ENCODE measurements around the gene PHACTR1.

Gene PHACTR1

DNA sequence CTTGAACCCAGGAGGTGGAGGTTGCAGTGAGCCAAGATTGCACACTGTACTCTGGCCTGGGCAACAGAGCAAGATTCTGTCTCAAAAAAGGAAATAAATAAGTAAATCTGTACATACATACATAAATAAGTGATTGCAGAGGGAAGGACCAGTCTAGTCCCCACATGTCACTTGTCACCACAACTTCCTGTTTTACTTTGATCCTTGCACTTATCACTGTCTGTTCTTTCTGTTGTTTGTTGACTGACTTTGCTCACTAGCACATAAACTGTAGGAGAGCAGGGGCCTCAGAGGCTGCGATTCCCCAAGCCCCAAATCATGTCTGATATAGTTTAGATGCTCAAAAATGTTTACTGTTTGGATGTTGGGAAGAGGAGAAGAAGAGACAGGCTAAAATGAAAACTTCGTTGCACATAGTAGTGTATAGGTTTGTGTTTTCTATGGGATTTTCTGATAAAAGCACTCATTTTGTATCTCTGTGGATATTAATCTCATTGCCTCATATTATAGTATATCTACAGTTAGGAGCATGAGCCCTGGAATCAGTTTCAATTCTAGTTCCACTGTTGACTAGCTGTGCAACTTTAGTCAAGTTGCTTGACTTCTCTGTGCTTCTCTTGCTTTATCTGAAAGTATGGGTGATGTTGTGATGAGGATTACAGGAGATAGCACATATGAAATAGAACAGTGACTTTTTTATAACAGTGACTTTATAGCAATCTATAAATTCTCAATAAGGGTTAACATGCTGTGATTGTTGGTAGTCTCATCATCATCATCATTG, 446.8 kb downstream of the PHACTR1 start:
- Histone ChIP-seq H2BK12ac (ENCODE audit: low read length) (no peak overlapping the region), H4K91ac (ENCODE audit: low read depth, low read length, poor library complexity) (no peak overlapping the region), H3K23ac (ENCODE audit: low read depth, low read length, poor library complexity) (no peak overlapping the region), H3K4ac (ENCODE audit: low read length) (no peak overlapping the region), H3K18ac (ENCODE audit: low read length) (no peak overlapping the region), H3K14ac (ENCODE audit: low read length) (no peak overlapping the region), H2AFZ (ENCODE audit: low read length) (no peak overlapping the region), H3K4me1 (ENCODE audit: control insufficient read depth in 2 of 2, insufficient read depth in 1 of 2, low read depth in 1 of 2, low read length in 2 of 2) (peaks cover 0 to 1% of the 10 kb centered on the region in 2 donors), H3K27me3 (ENCODE audit: control insufficient read depth in 3 of 3, insufficient read depth in 3 of 3, low read depth in 1 of 3, low read length in 3 of 3) (peaks cover 0 to 5% (median 0%) of the 10 kb centered on the region in 3 experiments), H2BK120ac (ENCODE audit: low read depth, low read length) (no peak overlapping the region), H2BK15ac (ENCODE audit: low read length) (no peak overlapping the region), H3K27ac (replicated peaks; ENCODE audit: low read length) (no peak overlapping the region), H2BK5ac (ENCODE audit: low read length) (no peak overlapping the region), H3K36me3 (replicated peaks in 1 of 2; ENCODE audit: control insufficient read depth in 2 of 2, insufficient read depth in 2 of 2, low read length in 2 of 2) (no peaks in the 10 kb centered on the region), H3K79me1 (ENCODE audit: low read depth, low read length) (no peaks in the 10 kb centered on the region), H3K9ac (ENCODE audit: low read depth, low read length, poor library complexity) (no peak overlapping the region), H3K4me2 (ENCODE audit: insufficient read depth, low read length, poor library complexity, severe bottlenecking) (no peak overlapping the region), H2AK5ac (ENCODE audit: low read depth, low read length) (no peak overlapping the region), H3K4me3 (ENCODE audit: low read length in 2 of 2) (no peak overlapping the region), H3K9me3 (replicated peaks in 1 of 2; ENCODE audit: control insufficient read depth in 2 of 2, insufficient read depth in 1 of 2, low read depth in 1 of 2, low read length in 2 of 2) (no peaks in the 10 kb centered on the region), H4K8ac (ENCODE audit: low read depth, low read length) (no peak overlapping the region)
- no CpG with 5 or more reads among the region's 2 CpGs for WGBS, 2 donors (ENCODE audit: extremely low coverage in 2 of 2, insufficient read length in 2 of 2, insufficient replicate concordance in 1 of 2)
- no peak for DNase-seq (ENCODE audit: low spot score)

DNA sequence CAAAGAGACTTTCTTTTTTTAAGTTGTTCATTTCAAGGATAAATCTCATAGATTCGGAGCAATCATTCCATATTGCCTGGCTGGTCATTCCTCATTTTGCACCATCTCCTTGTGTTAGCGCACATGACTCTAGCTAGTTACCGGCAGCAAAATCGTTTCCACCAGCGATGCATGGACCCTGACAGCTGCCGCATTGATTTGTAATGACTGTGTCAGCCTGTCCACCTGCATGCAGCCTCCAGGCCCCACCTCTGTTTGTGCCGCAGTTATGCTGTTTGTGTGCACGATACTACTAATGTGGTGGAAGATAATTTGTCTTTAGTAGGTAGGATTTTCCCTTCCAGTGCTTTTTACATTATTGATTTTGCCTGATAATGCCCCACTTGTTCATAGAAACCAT, 447.7 kb downstream of the PHACTR1 start:
- no peaks in the 10 kb centered on the region for H3K36me3 ChIP-seq (replicated peaks in 1 of 2; ENCODE audit: control insufficient read depth in 2 of 2, insufficient read depth in 2 of 2, low read length in 2 of 2)
- H2AFZ ChIP-seq (ENCODE audit: low read length), result no peak overlapping the region
- no peak overlapping the region for H2BK12ac ChIP-seq (ENCODE audit: low read length)
- no peak overlapping the region for H3K14ac ChIP-seq (ENCODE audit: low read length)
- no peak overlapping the region for H3K27ac ChIP-seq (replicated peaks; ENCODE audit: low read length)
- no peak overlapping the region for H2AK5ac ChIP-seq (ENCODE audit: low read depth, low read length)
- H3K18ac ChIP-seq (ENCODE audit: low read length), result no peak overlapping the region
- H2BK5ac ChIP-seq (ENCODE audit: low read length), result no peak overlapping the region
- H3K9ac ChIP-seq (ENCODE audit: low read depth, low read length, poor library complexity), result no peak overlapping the region
- H3K9me3 ChIP-seq (replicated peaks in 1 of 2; ENCODE audit: control insufficient read depth in 2 of 2, insufficient read depth in 1 of 2, low read depth in 1 of 2, low read length in 2 of 2), result no peaks in the 10 kb centered on the region
- H3K79me1 ChIP-seq (ENCODE audit: low read depth, low read length), result no peaks in the 10 kb centered on the region
- no peak overlapping the region for H4K8ac ChIP-seq (ENCODE audit: low read depth, low read length)
- H3K4me2 ChIP-seq (ENCODE audit: insufficient read depth, low read length, poor library complexity, severe bottlenecking), result no peak overlapping the region
- H3K23ac ChIP-seq (ENCODE audit: low read depth, low read length, poor library complexity), result no peak overlapping the region
- peaks cover 0 to 1% of the 10 kb centered on the region in 2 donors for H3K4me1 ChIP-seq (ENCODE audit: control insufficient read depth in 2 of 2, insufficient read depth in 1 of 2, low read depth in 1 of 2, low read length in 2 of 2)
- H2BK15ac ChIP-seq (ENCODE audit: low read length), result no peak overlapping the region
- peaks cover 0 to 5% (median 0%) of the 10 kb centered on the region in 3 experiments for H3K27me3 ChIP-seq (ENCODE audit: control insufficient read depth in 3 of 3, insufficient read depth in 3 of 3, low read depth in 1 of 3, low read length in 3 of 3)
- no peak overlapping the region for H3K4me3 ChIP-seq (ENCODE audit: low read length in 2 of 2)
- no peak overlapping the region for H2BK120ac ChIP-seq (ENCODE audit: low read depth, low read length)
- H4K91ac ChIP-seq (ENCODE audit: low read depth, low read length, poor library complexity), result no peak overlapping the region
- no peak overlapping the region for H3K4ac ChIP-seq (ENCODE audit: low read length)
- WGBS, 2 donors (ENCODE audit: extremely low coverage in 2 of 2, insufficient read length in 2 of 2, insufficient replicate concordance in 1 of 2), result no CpG with 5 or more reads among the region's 8 CpGs
- no peak for DNase-seq (ENCODE audit: low spot score)

DNA sequence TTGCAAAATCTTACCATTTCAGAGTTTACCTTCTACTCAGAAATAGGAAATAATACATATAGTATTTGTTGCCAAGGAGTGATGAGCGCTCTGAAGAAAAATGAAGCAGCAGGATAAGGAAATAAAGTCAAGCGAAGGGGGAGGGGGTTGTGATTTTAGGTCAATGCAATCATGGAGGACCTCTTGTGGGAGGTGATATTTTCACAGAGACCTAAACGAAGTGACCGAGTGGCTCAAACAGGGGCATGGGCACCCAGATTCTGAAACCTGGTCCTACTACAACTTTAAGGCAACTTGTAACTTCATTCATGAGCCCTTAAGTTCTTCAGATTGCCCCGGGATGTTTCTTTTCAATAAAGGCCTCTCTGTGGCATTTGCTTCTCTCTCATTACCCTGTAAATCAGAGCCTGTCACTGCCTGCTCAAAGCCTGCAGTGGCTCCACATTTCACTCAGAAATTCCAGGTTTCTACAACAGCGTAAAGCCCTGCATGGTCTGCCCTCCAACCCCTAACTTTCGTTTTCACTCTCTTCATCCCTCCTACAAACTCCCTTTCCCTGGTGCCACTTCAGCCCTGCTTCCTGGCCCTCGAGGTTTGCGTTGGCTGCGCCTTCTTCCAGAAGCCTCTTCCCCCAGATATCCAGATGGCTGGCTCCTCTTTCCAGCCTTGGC, 449.1 kb downstream of the PHACTR1 start:
- no CpG with 5 or more reads among the region's 10 CpGs for WGBS, 2 donors (ENCODE audit: extremely low coverage in 2 of 2, insufficient read length in 2 of 2, insufficient replicate concordance in 1 of 2)

DNA sequence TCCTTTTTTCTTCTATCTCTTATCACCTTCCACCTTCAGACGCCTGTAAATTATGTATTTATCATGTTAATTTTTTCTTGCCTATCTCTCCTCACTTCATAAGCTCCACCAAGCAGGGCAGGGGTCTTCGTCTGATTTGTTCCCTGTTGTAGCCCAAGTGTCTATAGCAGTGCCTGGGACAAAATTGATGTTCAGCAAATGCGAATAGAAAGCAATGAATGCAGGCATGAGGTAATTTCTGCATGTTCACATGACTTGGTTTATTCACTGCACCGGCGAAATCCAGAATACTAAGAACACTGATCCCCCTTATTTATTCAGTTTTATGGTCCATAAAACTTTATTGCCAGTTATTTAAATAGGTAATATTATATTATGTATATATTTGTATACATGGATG, 449.7 kb downstream of the PHACTR1 start:
- Histone ChIP-seq H2BK12ac (ENCODE audit: low read length) (no peak overlapping the region), H3K4me2 (ENCODE audit: insufficient read depth, low read length, poor library complexity, severe bottlenecking) (no peak overlapping the region), H3K4ac (ENCODE audit: low read length) (no peak overlapping the region), H3K18ac (ENCODE audit: low read length) (no peak overlapping the region), H4K8ac (ENCODE audit: low read depth, low read length) (no peak overlapping the region), H3K27ac (replicated peaks; ENCODE audit: low read length) (no peak overlapping the region), H3K23ac (ENCODE audit: low read depth, low read length, poor library complexity) (no peak overlapping the region), H3K79me1 (ENCODE audit: low read depth, low read length) (no peaks in the 10 kb centered on the region), H3K9ac (ENCODE audit: low read depth, low read length, poor library complexity) (no peak overlapping the region), H3K9me3 (replicated peaks in 1 of 2; ENCODE audit: control insufficient read depth in 2 of 2, insufficient read depth in 1 of 2, low read depth in 1 of 2, low read length in 2 of 2) (no peaks in the 10 kb centered on the region), H2BK120ac (ENCODE audit: low read depth, low read length) (no peak overlapping the region), H2BK15ac (ENCODE audit: low read length) (no peak overlapping the region), H4K91ac (ENCODE audit: low read depth, low read length, poor library complexity) (no peak overlapping the region), H3K36me3 (replicated peaks in 1 of 2; ENCODE audit: control insufficient read depth in 2 of 2, insufficient read depth in 2 of 2, low read length in 2 of 2) (no peaks in the 10 kb centered on the region), H3K4me1 (ENCODE audit: control insufficient read depth in 2 of 2, insufficient read depth in 1 of 2, low read depth in 1 of 2, low read length in 2 of 2) (peaks cover 0 to 1% of the 10 kb centered on the region in 2 donors), H2AK5ac (ENCODE audit: low read depth, low read length) (no peak overlapping the region), H3K27me3 (ENCODE audit: control insufficient read depth in 3 of 3, insufficient read depth in 3 of 3, low read depth in 1 of 3, low read length in 3 of 3) (peaks cover 0 to 5% (median 0%) of the 10 kb centered on the region in 3 experiments), H2BK5ac (ENCODE audit: low read length) (no peak overlapping the region), H3K14ac (ENCODE audit: low read length) (no peak overlapping the region), H2AFZ (ENCODE audit: low read length) (peak overlapping the region; percentile 9), H3K4me3 (ENCODE audit: low read length in 2 of 2) (no peak overlapping the region)
- WGBS, 2 donors (ENCODE audit: extremely low coverage in 2 of 2, insufficient read length in 2 of 2, insufficient replicate concordance in 1 of 2), result no CpG with 5 or more reads among the region's 5 CpGs
- DNase-seq (ENCODE audit: low spot score), result no peak

More for the DNA sequence above, 449.1 kb downstream of the PHACTR1 start:
- Histone ChIP-seq H3K14ac (ENCODE audit: low read length) (no peak overlapping the region), H2BK15ac (ENCODE audit: low read length) (no peak overlapping the region), H3K27me3 (ENCODE audit: control insufficient read depth in 3 of 3, insufficient read depth in 3 of 3, low read depth in 1 of 3, low read length in 3 of 3) (peaks cover 0 to 5% (median 0%) of the 10 kb centered on the region in 3 experiments), H2BK12ac (ENCODE audit: low read length) (no peak overlapping the region), H4K91ac (ENCODE audit: low read depth, low read length, poor library complexity) (no peak overlapping the region), H3K79me1 (ENCODE audit: low read depth, low read length) (no peaks in the 10 kb centered on the region), H2AK5ac (ENCODE audit: low read depth, low read length) (no peak overlapping the region), H4K8ac (ENCODE audit: low read depth, low read length) (no peak overlapping the region), H3K36me3 (replicated peaks in 1 of 2; ENCODE audit: control insufficient read depth in 2 of 2, insufficient read depth in 2 of 2, low read length in 2 of 2) (no peaks in the 10 kb centered on the region), H3K27ac (replicated peaks; ENCODE audit: low read length) (no peak overlapping the region), H3K9ac (ENCODE audit: low read depth, low read length, poor library complexity) (no peak overlapping the region), H3K4ac (ENCODE audit: low read length) (no peak overlapping the region), H2BK120ac (ENCODE audit: low read depth, low read length) (no peak overlapping the region), H3K23ac (ENCODE audit: low read depth, low read length, poor library complexity) (no peak overlapping the region), H3K4me2 (ENCODE audit: insufficient read depth, low read length, poor library complexity, severe bottlenecking) (no peak overlapping the region), H3K9me3 (replicated peaks in 1 of 2; ENCODE audit: control insufficient read depth in 2 of 2, insufficient read depth in 1 of 2, low read depth in 1 of 2, low read length in 2 of 2) (no peaks in the 10 kb centered on the region), H2AFZ (ENCODE audit: low read length) (peak overlapping the region; percentile 9), H3K18ac (ENCODE audit: low read length) (no peak overlapping the region), H3K4me3 (ENCODE audit: low read length in 2 of 2) (no peak overlapping the region), H3K4me1 (ENCODE audit: control insufficient read depth in 2 of 2, insufficient read depth in 1 of 2, low read depth in 1 of 2, low read length in 2 of 2) (peaks cover 0 to 1% of the 10 kb centered on the region in 2 donors), H2BK5ac (ENCODE audit: low read length) (no peak overlapping the region)
- DNase-seq (ENCODE audit: low spot score), result no peak
